DMS153 treated with DMSO at 0.1 percent for 48 hours (cell line): ENCODE measurements around the gene CHD2.
A peak's percentile ranks its signal among the peaks of the same experiment; 100 is the strongest.
"Not testable (repeated sequence)": the region's sequence is repeated elsewhere in the genome, so short reads cannot be mapped to it uniquely, and the experiment has no call there.

ENCODE experiments used
- DNase-seq: peaks from one replicate; lab custom pipeline; 2025; ENCODE audit not compliant: unreplicated experiment; lab: John Stamatoyannopoulos, UW

CHD2 gene

GRCh38 chr15:92906020-92906419, 5.9 kb downstream of the CHD2 start:
- no peak for DNase-seq

- DNase-seq, result no peak
These were observed 6.5 kb downstream of the CHD2 start for GRCh38 chr15:92906563-92907081.

- DNase-seq, result no peak
These were observed 7.1 kb downstream of the CHD2 start for GRCh38 chr15:92907229-92907628.

- DNase-seq, result no peak
These were observed 8.0 kb downstream of the CHD2 start for GRCh38 chr15:92907896-92908712.

- no peak for DNase-seq
These were observed 8.6 kb downstream of the CHD2 start for GRCh38 chr15:92908713-92909057.

- DNase-seq, result no peak
These were observed 9.1 kb downstream of the CHD2 start for GRCh38 chr15:92909136-92909781.

GRCh38 chr15:92910451-92910850, 10.3 kb downstream of the CHD2 start:
- DNase-seq, result no peak

GRCh38 chr15:92914103-92914499, 14.0 kb downstream of the CHD2 start:
- DNase-seq, result no peak

- DNase-seq, result no peak
These were observed 14.7 kb downstream of the CHD2 start for GRCh38 chr15:92914768-92915221.

GRCh38 chr15:92915766-92916435, 15.8 kb downstream of the CHD2 start:
- no peak for DNase-seq

- DNase-seq, result peak; percentile 37
These were observed 17.7 kb downstream of the CHD2 start for GRCh38 chr15:92917598-92918407.

GRCh38 chr15:92918881-92919280, 18.8 kb downstream of the CHD2 start:
- DNase-seq, result not testable (repeated sequence)

GRCh38 chr15:92920595-92921161, 20.6 kb downstream of the CHD2 start:
- no peak for DNase-seq

GRCh38 chr15:92921215-92922131, 21.3 kb downstream of the CHD2 start:
- no peak for DNase-seq

- DNase-seq, result no peak
These were observed 22.4 kb downstream of the CHD2 start for GRCh38 chr15:92922418-92923002.

- DNase-seq, result no peak
These were observed 24.1 kb downstream of the CHD2 start for GRCh38 chr15:92924216-92924615.

- no peak for DNase-seq
These were observed 25.3 kb downstream of the CHD2 start for GRCh38 chr15:92925454-92925853.

- no peak for DNase-seq
These were observed 28.2 kb downstream of the CHD2 start for GRCh38 chr15:92928225-92928750.

- no peak for DNase-seq
These were observed 28.9 kb downstream of the CHD2 start for GRCh38 chr15:92929002-92929401.
